Stomach (tissue), 9 donors: Measurements from ENCODE around the gene RABAC1. TPM values are rescaled to one million over a fixed set of nuclear protein-coding genes. Genes with fewer than 3 reads are reported as not detected.
"Not testable (repeated sequence)": the region's sequence is repeated elsewhere in the genome, so short reads cannot be mapped to it uniquely, and the experiment has no call there.

Experiments
- DNase-seq, 2 donors: peaks; one replicate each; pipeline versions ENCODE4 v3.0.0 to v3.0.0-alpha.2; 2013 to 2019
- H3K27ac ChIP-seq, 5 donors: fragments of 200-600 bp in 4 of 5; sonication (generic) in 4 of 5; one replicate each; pipeline ENCODE4 v1.5.1; 2013 to 2019; ENCODE audit warnings: mild to moderate bottlenecking in 1 of 5, moderate library complexity in 1 of 5
- H3K27me3 ChIP-seq, 3 donors: fragments of 200-600 bp; sonication (generic); one replicate each; pipeline ENCODE4 v1.5.1; 2017 to 2019; ENCODE audit warnings: mixed run types in 1 of 3
- H3K36me3 ChIP-seq, 4 donors: fragments of 200-600 bp; sonication (generic); 1 replicate in 3 of 4; 2 replicates in 1 of 4; pipeline ENCODE4 v1.5.1; 2016 to 2019
- H3K4me1 ChIP-seq, 4 donors: fragments of 200-600 bp; sonication (generic); one replicate each; pipeline ENCODE4 v1.5.1; 2016 to 2019
- H3K4me3 ChIP-seq, 4 donors: fragments of 200-600 bp; sonication (generic) in 3 of 4; one replicate each; pipeline ENCODE4 v1.5.1; 2016 to 2019; ENCODE audit warnings: mild to moderate bottlenecking in 1 of 4
- H3K9me3 ChIP-seq, 4 donors: fragments of 200-600 bp; sonication (generic); one replicate each; pipeline ENCODE4 v1.5.1; 2016 to 2019
- EP300 ChIP-seq: sonication (generic); formaldehyde crosslinking; IDR thresholded peaks from one replicate; pipeline ENCODE4 v1.6.1; 2017; ENCODE audit warnings: antibody characterized with exemption
- POLR2A ChIP-seq, 4 donors: fragments of 450-650 bp; IDR thresholded peaks; one replicate each; pipeline ENCODE4 v1.6.1; 2016; ENCODE audit warnings: antibody characterized with exemption in 4 of 4, control low read depth in 2 of 4, mild to moderate bottlenecking in 1 of 4, moderate library complexity in 1 of 4
- POLR2AphosphoS5 ChIP-seq, 3 donors: sonication (generic); formaldehyde crosslinking; IDR thresholded peaks; one replicate each; pipeline ENCODE4 v1.6.1; 2016; ENCODE audit warnings: antibody characterized with exemption in 3 of 3
- WGBS, 5 donors: extraction: QIAGEN DNeasy Blood & Tissue Kit in 3 of 5; methylation state at CpG; one replicate each; pipeline versions ENCODE4 v1.1.5 to v1.1.7; 2013 to 2018; 5-methylcytosine and 5-hydroxymethylcytosine counted together
- intact Hi-C: fragments of 100-400 bp; cut with DNase I; formaldehyde crosslinking; loops from one replicate; pipeline ENCODE4 v1.15.1; 2023; ENCODE audit warnings: low total_unique reads
- polyA plus RNA-seq, 3 donors: library from polyadenylated mRNA; stranded (reverse); fragments of 200-250 nt; gene quantifications; one replicate each; pipeline ENCODE4 v1.2.3, GENCODE V29; 2013
- total RNA-seq, 5 donors: library from RNA; depleted of rRNA; stranded (reverse); fragments of >200 nt; gene quantifications; one replicate each; pipeline versions ENCODE4 v1.1.0 to v1.2.3, GENCODE V29; 2014 to 2016
- TF ChIP-seq, protein P1 (sequence below), 7 experiments: fragments of 450-650 bp in 4 of 7; fragments of 200-600 bp in 3 of 7; sonication (generic) in 3 of 7; IDR thresholded peaks; one replicate each; pipeline ENCODE4 v1.5.1; 2016 to 2019; ENCODE audit warnings: antibody characterized with exemption in 7 of 7, control low read depth in 2 of 7, mild to moderate bottlenecking in 1 of 7
- donor health status: healthy with polysubstance abuse.
- donor health status: Bipolar disorder and iron deficiency.
- donor health status: healthy.

The RABAC1 gene
- total and polyA plus RNA-seq, 8 donors = 44.6 to 499 (median 132) TPM

DNA sequence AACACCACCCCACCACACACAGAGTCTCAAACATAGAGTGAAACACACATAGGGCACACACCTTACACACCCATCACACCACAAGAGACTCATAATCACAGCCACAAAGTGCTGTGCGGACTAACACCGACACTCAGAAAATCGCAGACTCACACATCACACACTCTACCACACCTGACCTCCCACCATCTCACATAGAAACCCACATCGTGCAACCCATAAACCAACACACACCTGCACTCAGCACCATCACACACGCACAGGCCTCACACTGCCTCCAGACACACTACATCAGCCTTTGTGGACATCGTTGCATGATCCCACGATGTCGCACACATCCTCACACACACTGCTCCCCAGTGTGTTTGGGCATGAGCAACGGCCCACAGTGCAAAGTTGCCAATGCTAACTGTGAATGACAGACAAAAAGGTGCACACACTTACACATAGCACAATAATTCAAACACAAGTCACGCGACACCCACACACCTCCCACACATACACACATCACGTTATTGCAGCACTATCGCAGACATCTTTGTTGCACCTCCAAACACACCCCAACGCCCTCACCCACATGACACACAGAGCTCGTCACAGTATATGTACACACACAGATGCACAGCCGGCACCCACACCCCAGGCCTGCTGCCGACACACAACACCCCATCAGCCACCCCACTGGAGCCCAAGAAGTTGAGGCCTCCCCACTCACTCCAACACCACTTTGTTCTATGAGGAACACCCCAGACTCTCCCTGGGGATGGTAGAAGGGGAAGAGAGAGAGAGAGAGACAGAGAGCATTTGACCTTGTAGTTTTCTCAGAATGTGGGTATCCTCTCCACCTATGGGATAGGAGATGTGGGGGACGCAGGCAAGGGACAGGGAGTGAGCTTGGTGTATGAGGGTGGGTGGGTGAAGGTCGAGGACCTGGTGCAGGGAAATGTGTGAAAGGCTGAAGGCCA is 36.2 kb upstream of the RABAC1 start:
- TF ChIP-seq POLR2A (IDR thresholded peaks at IDR 0.05) (no peak), POLR2AphosphoS5 (IDR thresholded peaks at IDR 0.05) (no peak), EP300 (no peak)
- no peak for DNase-seq
- no peak overlapping the region for H3K27ac ChIP-seq
- no peak overlapping the region for H3K4me3 ChIP-seq
- intact Hi-C loops = no loop called here
- no peaks in the 10 kb centered on the region for H3K9me3 ChIP-seq
- peaks cover 19 to 39% (median 32%) of the 10 kb centered on the region in 4 donors for H3K4me1 ChIP-seq
- H3K27me3 ChIP-seq = peaks cover 11 to 99% (median 95%) of the 10 kb centered on the region in 3 donors
- no peaks in the 10 kb centered on the region for H3K36me3 ChIP-seq
- WGBS, 5 donors = 79 to 86% (median 82%) methylated on average over 19 of the region's 19 CpGs

- Histone ChIP-seq H3K36me3 (no peaks in the 10 kb centered on the region), H3K4me3 (peak overlapping the region; percentile 40 to 57 (median 48)), H3K27ac (no peak overlapping the region), H3K9me3 (no peaks in the 10 kb centered on the region), H3K27me3 (peaks cover 11 to 91% (median 88%) of the 10 kb centered on the region in 3 donors), H3K4me1 (peaks cover 19 to 39% (median 32%) of the 10 kb centered on the region in 4 donors)
- TF ChIP-seq POLR2AphosphoS5 (IDR thresholded peaks at IDR 0.05) (no peak), EP300 (no peak), POLR2A (IDR thresholded peaks at IDR 0.05) (no peak)
- TF ChIP-seq, protein P1, sequence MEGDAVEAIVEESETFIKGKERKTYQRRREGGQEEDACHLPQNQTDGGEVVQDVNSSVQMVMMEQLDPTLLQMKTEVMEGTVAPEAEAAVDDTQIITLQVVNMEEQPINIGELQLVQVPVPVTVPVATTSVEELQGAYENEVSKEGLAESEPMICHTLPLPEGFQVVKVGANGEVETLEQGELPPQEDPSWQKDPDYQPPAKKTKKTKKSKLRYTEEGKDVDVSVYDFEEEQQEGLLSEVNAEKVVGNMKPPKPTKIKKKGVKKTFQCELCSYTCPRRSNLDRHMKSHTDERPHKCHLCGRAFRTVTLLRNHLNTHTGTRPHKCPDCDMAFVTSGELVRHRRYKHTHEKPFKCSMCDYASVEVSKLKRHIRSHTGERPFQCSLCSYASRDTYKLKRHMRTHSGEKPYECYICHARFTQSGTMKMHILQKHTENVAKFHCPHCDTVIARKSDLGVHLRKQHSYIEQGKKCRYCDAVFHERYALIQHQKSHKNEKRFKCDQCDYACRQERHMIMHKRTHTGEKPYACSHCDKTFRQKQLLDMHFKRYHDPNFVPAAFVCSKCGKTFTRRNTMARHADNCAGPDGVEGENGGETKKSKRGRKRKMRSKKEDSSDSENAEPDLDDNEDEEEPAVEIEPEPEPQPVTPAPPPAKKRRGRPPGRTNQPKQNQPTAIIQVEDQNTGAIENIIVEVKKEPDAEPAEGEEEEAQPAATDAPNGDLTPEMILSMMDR (IDR thresholded peaks at IDR 0.05) = no peak
- no peak for DNase-seq
- WGBS, 5 donors = 19 to 29% (median 25%) methylated on average over 13 of the region's 13 CpGs
- intact Hi-C loops = no loop called here
These were observed 35.4 kb upstream of the RABAC1 start for GRCh38 chr19:41994521-41994971.

- TF ChIP-seq POLR2AphosphoS5 (IDR thresholded peaks at IDR 0.05) = no peak
- no peak for TF ChIP-seq EP300
- TF ChIP-seq POLR2A (IDR thresholded peaks at IDR 0.05) = no peak
- TF ChIP-seq, protein P1 (IDR thresholded peaks at IDR 0.05) = no peak
- Histone ChIP-seq H3K27me3 (peaks cover 7 to 84% (median 81%) of the 10 kb centered on the region in 3 donors), H3K4me1 (peaks cover 19 to 35% (median 29%) of the 10 kb centered on the region in 4 donors), H3K27ac (no peak within 1 kb of the TSS), H3K4me3 (peak within 1 kb of the TSS; percentile 40 to 57 (median 48)), H3K9me3 (no peaks in the 10 kb centered on the region), H3K36me3 (no peaks in the 10 kb centered on the region)
- WGBS, 5 donors = 0 to 3% (median 1%) methylated on average over 18 to 84 of the region's 84 CpGs
- peak; percentile 51 to 79 for DNase-seq
- intact Hi-C loops = no loop called here
These were observed 34.7 kb upstream of the RABAC1 start, which contains the start of gene ATP1A3 for GRCh38 chr19:41993612-41994483. ATP1A3 (minus strand) TSS chr19:41994230; CDS start chr19:41994076, 154 bp downstream.

GRCh38 chr19:41991925-41992569 is 32.9 kb upstream of the RABAC1 start:
- DNase-seq, intact Hi-C loops, H3K27ac ChIP-seq, H3K9me3 ChIP-seq, H3K4me3 ChIP-seq, H3K36me3 ChIP-seq: not testable (repeated sequence)
- Histone ChIP-seq H3K27me3 (peaks cover 7 to 66% (median 63%) of the 10 kb centered on the region in 3 donors), H3K4me1 (peaks cover 10 to 18% (median 14%) of the 10 kb centered on the region in 4 donors)
- WGBS, 5 donors = 68 to 81% (median 76%) methylated on average over 7 to 11 of the region's 11 CpGs
